GM12878 (cell line): ENCODE data around the gene BMP2K. TPM values are rescaled to one million over a fixed set of nuclear protein-coding genes. Genes with fewer than 3 reads are reported as not detected.

ENCODE experiments used
- ATAC-seq: fragments of 200-7000 bp; cut with Tn5 transposase; 3 replicates; pipeline ENCODE4 v1.9.1; 2020; ENCODE audit warnings: mild to moderate bottlenecking, moderate library complexity
- BruUV-seq: library from RNA; stranded (reverse); fragments of 400-500 nt; replicated peaks from 2 replicates; lab custom pipeline; 2021; lab: Mats Ljungman, UMichigan
- CTCF ChIA-PET: fragments of 300-600 bp; sonication (Branson Sonifier 250); formaldehyde crosslinking; extraction: SDS; loops from one replicate; lab custom pipeline; 2021; ENCODE audit warnings: inconsistent platforms; lab: Yijun Ruan, JAX
- POLR2A ChIA-PET: fragments of 350-600 bp; formaldehyde crosslinking; extraction: SDS; loops from one replicate; lab custom pipeline; 2021; ENCODE audit warnings: inconsistent platforms; lab: Charles Lee
- RAD21 ChIA-PET: fragments of 300-600 bp; sonication (Branson Sonifier 250); formaldehyde crosslinking; loops from one replicate; lab custom pipeline; 2023; ENCODE audit warnings: antibody characterized with exemption; ENCODE audit not compliant: unreplicated experiment; lab: Charles Lee
- SMC1A ChIA-PET: fragments of 300-600 bp; sonication (Branson Sonifier 250); formaldehyde crosslinking; loops from one replicate; lab custom pipeline; 2023; ENCODE audit not compliant: unreplicated experiment, uncharacterized antibody; lab: Charles Lee
- DNase-seq: peaks from one replicate; pipeline ENCODE4 v3.0.0-alpha.2; 2011; ENCODE audit warnings: low read depth, low spot score
- FAIRE-seq: peaks from 3 replicates; lab custom pipeline; 2011; peaks lifted over from hg19 to GRCh38; lab: Jason Lieb, UNC
- H2AFZ ChIP-seq: 2 replicates; pipeline ENCODE4 v1.6.0; 2011; ENCODE audit warnings: low read depth, low read length, control low read depth; ENCODE audit not compliant: control insufficient read depth
- H3K27ac ChIP-seq: 2 replicates; pipeline ENCODE4 v1.5.1; 2011; ENCODE audit warnings: control low read depth; ENCODE audit not compliant: control insufficient read depth, insufficient read depth
- H3K27me3 ChIP-seq, 2 experiments: replicated peaks in 1 of 2; 2 replicates each; pipeline versions ENCODE4 v1.6.0 to v1.6.1; 2011; ENCODE audit warnings: low read length in 1 of 2; ENCODE audit not compliant: control insufficient read depth in 2 of 2, insufficient read depth in 2 of 2
- H3K36me3 ChIP-seq, 2 experiments: 2 replicates each; pipeline ENCODE4 v1.5.1; 2011; ENCODE audit warnings: low read length in 1 of 2; ENCODE audit not compliant: control insufficient read depth in 2 of 2, insufficient read depth in 2 of 2
- H3K4me1 ChIP-seq: 2 replicates; pipeline ENCODE4 v1.6.1; 2011; ENCODE audit warnings: mild to moderate bottlenecking, low read length, moderate library complexity, mixed read lengths; ENCODE audit not compliant: control insufficient read depth, insufficient read depth
- H3K4me2 ChIP-seq: 2 replicates; pipeline ENCODE4 v1.6.0; 2011; ENCODE audit warnings: control low read depth; ENCODE audit not compliant: control insufficient read depth, insufficient read depth
- H3K4me3 ChIP-seq: fragments of 200-600 bp; sonication (generic); 2 replicates; pipeline ENCODE4 v1.5.1; 2016
- H3K79me2 ChIP-seq: 2 replicates; pipeline ENCODE4 v1.6.0; 2011; ENCODE audit warnings: low read length; ENCODE audit not compliant: control insufficient read depth, insufficient read depth
- H3K9ac ChIP-seq: 2 replicates; pipeline ENCODE4 v1.8.0; 2011; ENCODE audit warnings: low read length, control low read depth, mixed read lengths; ENCODE audit not compliant: control insufficient read depth, insufficient read depth
- H3K9me3 ChIP-seq: replicated peaks from 3 replicates; pipeline ENCODE4 v1.5.1; 2011; ENCODE audit warnings: mild to moderate bottlenecking, low read length; ENCODE audit not compliant: control insufficient read depth, insufficient read depth
- H4K20me1 ChIP-seq: 2 replicates; pipeline ENCODE4 v1.6.0; 2011; ENCODE audit not compliant: control insufficient read depth, insufficient read depth
- ATF7 ChIP-seq: fragments of 450-650 bp; IDR thresholded peaks from 2 replicates; pipeline ENCODE4 v1.6.1; 2016; ENCODE audit warnings: low read depth, mild to moderate bottlenecking
- CBFB ChIP-seq: IDR thresholded peaks from 2 replicates; pipeline ENCODE4 v1.6.1; 2016; ENCODE audit warnings: antibody characterized with exemption, low read depth
- CBX5 ChIP-seq: sonication (generic); IDR thresholded peaks from 2 replicates; pipeline ENCODE4 v1.6.1; 2016; ENCODE audit warnings: low read depth, moderate library complexity, mild to moderate bottlenecking, inconsistent platforms
- CREB1 ChIP-seq: IDR thresholded peaks from 2 replicates; pipeline ENCODE4 v1.6.1; 2012; ENCODE audit warnings: low read depth, mild to moderate bottlenecking, inconsistent platforms
- GATAD2B ChIP-seq: fragments of 450-650 bp; conservative IDR thresholded peaks from 2 replicates; pipeline ENCODE4 v1.6.1; 2017; ENCODE audit warnings: low read depth, mild to moderate bottlenecking, moderate library complexity
- HDGF ChIP-seq: fragments of 450-650 bp; IDR thresholded peaks from 2 replicates; pipeline ENCODE4 v1.6.1; 2016; ENCODE audit warnings: antibody characterized with exemption
- JUNB ChIP-seq: IDR thresholded peaks from 2 replicates; pipeline ENCODE4 v1.6.1; 2016; ENCODE audit warnings: antibody characterized with exemption, mild to moderate bottlenecking
- KAT2A ChIP-seq: conservative IDR thresholded peaks from 2 replicates; pipeline ENCODE4 v1.6.1; 2011; ENCODE audit warnings: low read depth, low read length; ENCODE audit not compliant: control insufficient read depth
- NBN ChIP-seq: fragments of 450-650 bp; IDR thresholded peaks from 2 replicates; pipeline ENCODE4 v1.6.1; 2016
- NFIC ChIP-seq: IDR thresholded peaks from 2 replicates; pipeline ENCODE4 v1.6.1; 2012; ENCODE audit warnings: low read depth, mild to moderate bottlenecking, inconsistent platforms, low read length, moderate library complexity
- NFYB ChIP-seq: IDR thresholded peaks from 2 replicates; pipeline ENCODE4 v1.6.1; 2011; ENCODE audit warnings: low read depth, mild to moderate bottlenecking, low read length, improper control_type of control experiment, moderate library complexity; ENCODE audit not compliant: insufficient read depth
- NR2C1 ChIP-seq: fragments of 450-650 bp; IDR thresholded peaks from 2 replicates; pipeline ENCODE4 v1.6.1; 2017; ENCODE audit warnings: antibody characterized with exemption, mild to moderate bottlenecking, moderate library complexity
- NRF1 ChIP-seq: conservative IDR thresholded peaks from 2 replicates; pipeline ENCODE4 v1.6.1; 2011; ENCODE audit warnings: mild to moderate bottlenecking, low read depth, low read length, improper control_type of control experiment
- PAX8 ChIP-seq: fragments of 450-650 bp; IDR thresholded peaks from 2 replicates; pipeline ENCODE4 v1.6.1; 2017; ENCODE audit warnings: mild to moderate bottlenecking, moderate library complexity
- PKNOX1 ChIP-seq: fragments of 450-650 bp; IDR thresholded peaks from 2 replicates; pipeline ENCODE4 v1.6.1; 2016; ENCODE audit warnings: mild to moderate bottlenecking
- POU2F2 ChIP-seq: IDR thresholded peaks from 3 replicates; pipeline ENCODE4 v1.6.1; 2011; ENCODE audit warnings: low read depth, mild to moderate bottlenecking, low read length, borderline replicate concordance
- RBBP5 ChIP-seq: fragments of 200-600 bp; sonication (generic); conservative IDR thresholded peaks from 2 replicates; pipeline ENCODE4 v1.6.1; 2016
- SMAD1 ChIP-seq: fragments of 450-650 bp; IDR thresholded peaks from 2 replicates; pipeline ENCODE4 v1.6.1; 2018; ENCODE audit warnings: mild to moderate bottlenecking, low read depth; ENCODE audit not compliant: partially characterized antibody
- SPI1 ChIP-seq: IDR thresholded peaks from 2 replicates; pipeline ENCODE4 v1.6.1; 2011; ENCODE audit warnings: low read depth, mild to moderate bottlenecking, low read length, moderate library complexity, borderline replicate concordance; ENCODE audit not compliant: insufficient read depth
- TBL1XR1 ChIP-seq: IDR thresholded peaks from 2 replicates; pipeline ENCODE4 v1.6.1; 2012; ENCODE audit warnings: low read depth, low read length, improper control_type of control experiment
- ZSCAN29 ChIP-seq: fragments of 450-650 bp; IDR thresholded peaks from 2 replicates; pipeline ENCODE4 v1.6.1; 2017; ENCODE audit warnings: mild to moderate bottlenecking, moderate library complexity
- ZZZ3 ChIP-seq: IDR thresholded peaks from 2 replicates; pipeline ENCODE4 v1.6.1; 2011; ENCODE audit warnings: low read depth; ENCODE audit not compliant: control insufficient read depth, insufficient read length
- WGBS: methylation state at CpG from one replicate; pipeline ENCODE4 v1.1.6; 2016; ENCODE audit warnings: low lambda C conversion rate; ENCODE audit not compliant: insufficient replicate concordance, insufficient coverage; ENCODE audit errors: missing lambda C conversion rate; 5-methylcytosine and 5-hydroxymethylcytosine counted together
- in situ Hi-C: fragments of 300-500 bp; cut with MboI; formaldehyde crosslinking; loops from 9 replicates; pipeline ENCODE4 v1.14.3; 2018; ENCODE audit warnings: mixed read lengths
- intact Hi-C: fragments of 100-400 bp; cut with micrococcal nuclease; formaldehyde crosslinking; loops from one replicate; pipeline ENCODE4 v1.14.2; 2022; ENCODE audit not compliant: unreplicated experiment
- polyA plus RNA-seq, 11 experiments: library from polyadenylated mRNA; depleted of rRNA in 4 of 11; unstranded in 6 of 11; stranded (reverse) in 5 of 11; fragments of >200 nt; fragmentation: Nextera tagmentation in 4 of 11; fragmentation: Illumina TruSeq in 1 of 11; extraction: Ambion mirVana in 4 of 11; extraction: Trizol in 1 of 11; gene quantifications; 1 replicate in 1 of 11; 2 replicates in 10 of 11; pipeline versions ENCODE4 v1.2.1 to v1.2.3, GENCODE V29; 2011 to 2016; ENCODE audit warnings: inconsistent platforms in 2 of 11, missing spikeins in 2 of 11, low read depth in 1 of 11
- total RNA-seq, 4 experiments: library from RNA; depleted of rRNA in 3 of 4; stranded (reverse); fragments of >200 nt in 3 of 4; fragmentation: Illumina TruSeq in 1 of 4; extraction: Trizol in 1 of 4; gene quantifications; 2 replicates each; pipeline versions ENCODE4 v1.2.1 to v1.2.3, GENCODE V29; 2013 to 2021

The BMP2K gene
- total and polyA plus RNA-seq, 10 of the 15 experiments (the other 5 are each of a cell fraction or from before 2014, with no cell fraction given), result 3.3 to 84.6 (median 24.8) TPM

DNA sequence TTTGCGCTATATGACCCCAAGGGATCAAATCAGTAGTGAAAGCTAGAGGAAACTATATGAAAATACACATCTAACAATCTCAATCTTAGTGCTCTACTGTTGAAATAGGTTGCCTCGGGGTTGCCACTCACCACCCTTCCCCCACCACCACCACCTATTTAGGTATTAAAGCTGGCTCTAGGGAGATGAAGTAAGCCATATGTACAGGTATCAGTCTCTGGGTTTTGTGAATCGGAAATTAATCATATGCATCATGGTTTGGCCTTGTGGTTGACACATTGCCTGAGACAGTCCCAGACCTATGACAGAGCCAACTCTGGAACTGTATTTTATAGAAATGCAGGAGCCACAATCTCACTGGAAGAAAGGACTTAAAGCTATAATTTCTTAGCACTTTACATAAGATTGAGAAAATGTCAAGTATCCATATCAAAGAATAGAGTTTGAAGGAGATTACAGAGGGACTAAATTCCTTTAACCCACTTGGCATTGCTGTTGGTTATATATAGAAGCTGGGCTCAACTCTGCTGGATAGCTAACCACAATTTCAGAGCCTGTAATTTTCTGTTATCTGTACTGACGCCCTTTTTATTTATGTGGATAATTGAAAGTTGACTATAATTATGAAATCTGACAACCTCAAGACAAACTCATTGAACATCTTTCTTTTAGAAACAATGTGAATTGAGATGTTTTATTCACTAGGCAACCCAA lies 26.7 kb upstream of the BMP2K start (continued):
- TF ChIP-seq NRF1, result no peak
- TF ChIP-seq TBL1XR1, result no peak
- TF ChIP-seq NFYB, result no peak
- peak; percentile 9; the same call in 1 of the 2 replicates for TF ChIP-seq ATF7
- TF ChIP-seq CBFB, result no peak
- TF ChIP-seq RBBP5, result no peak
- no peak; the same call in 1 of the 2 replicates for TF ChIP-seq NFIC
- no peak for TF ChIP-seq ZZZ3
- TF ChIP-seq HDGF, result no peak
- peak; percentile 49 for TF ChIP-seq PKNOX1

- Histone ChIP-seq H3K27ac (peak overlapping the region; percentile 66), H3K9me3 (no peaks in the 10 kb centered on the region), H3K79me2 (no peaks in the 10 kb centered on the region), H3K4me3 (no peak overlapping the region), H4K20me1 (no peaks in the 10 kb centered on the region), H3K4me1 (peaks cover 42% of the 10 kb centered on the region), H3K27me3 (no peaks in the 10 kb centered on the region), H3K9ac (no peak overlapping the region; the same call in 1 of the 2 replicates), H3K36me3 (no peaks in the 10 kb centered on the region), H3K4me2 (peak overlapping the region; percentile 56), H2AFZ (no peak overlapping the region)
- RAD21 ChIA-PET, result interaction anchor here (0.6 to 3.1 kb wide), 20 partner anchors 9 to 691 kb away, joined by 3 to 25 read pairs (median 4); partner anchors contain the start of gene BMP2K
- peak; percentile 97 for DNase-seq
- peak; percentile 93 for ATAC-seq
- POLR2A ChIA-PET, result interaction anchor here (0.8 to 2.1 kb wide), 9 partner anchors 16 to 136 kb away, joined by 3 to 7 read pairs (median 4); no protein-coding TSS in a partner anchor
- 0% methylated on average over 2 of the region's 2 CpGs for WGBS
- SMC1A ChIA-PET, result interaction anchor here (0.7 to 4.7 kb wide), 31 partner anchors 9 to 687 kb away, joined by 3 to 32 read pairs (median 5); no protein-coding TSS in a partner anchor
- no TSS peak for BruUV-seq
- peak; percentile 64 for FAIRE-seq
- intact Hi-C loops, result loop anchor here (1.0 to 2.0 kb wide), 4 partner anchors 24 to 137 kb away; no protein-coding TSS in a partner anchor
- in situ Hi-C loops, result loop anchor here (25.0 kb wide), 1 partner anchor 1312 kb away; the partner anchor contains the start of gene ANTXR2
- CTCF ChIA-PET, result interaction anchor here (0.8 to 3.4 kb wide), 8 partner anchors 12 to 137 kb away, joined by 3 to 21 read pairs (median 4); no protein-coding TSS in a partner anchor
- TF ChIP-seq SPI1 (peak; percentile 94), RBBP5 (no peak), CBX5 (peak; percentile 71; the same call in 1 of the 2 replicates), NR2C1 (no peak), GATAD2B (peak; percentile 84), ZSCAN29 (peak; percentile 76; the same call in 1 of the 2 replicates), JUNB (peak; percentile 92), CREB1 (peak; percentile 50), SMAD1 (peak; percentile 49), PAX8 (no peak), POU2F2 (peak; percentile 95), KAT2A (no peak), NBN (peak; percentile 76; the same call in 1 of the 2 replicates)
These were observed 26.0 kb upstream of the BMP2K start for GRCh38 chr4:78749972-78750727.
